ENCODE results near the gene TSPEAR.

TSPEAR gene

GRCh38 chr21:44478124-44478800, 233.1 kb downstream of the TSPEAR start:
- no peak for DNase-seq

- no peak for DNase-seq
These were observed 233.7 kb downstream of the TSPEAR start for GRCh38 chr21:44477712-44478111.

- DNase-seq: no peak
These were observed 234.2 kb downstream of the TSPEAR start for GRCh38 chr21:44477131-44477530.

GRCh38 chr21:44475266-44475845, 236.0 kb downstream of the TSPEAR start:
- no peak for DNase-seq

- DNase-seq: no peak
These were observed 237.3 kb downstream of the TSPEAR start for GRCh38 chr21:44473915-44474555.

- DNase-seq: no peak
These were observed 239.4 kb downstream of the TSPEAR start for GRCh38 chr21:44471996-44472395.

- DNase-seq: no peak
These were observed 240.0 kb downstream of the TSPEAR start for GRCh38 chr21:44471341-44471740.

- no peak for DNase-seq
These were observed 243.5 kb downstream of the TSPEAR start for GRCh38 chr21:44467859-44468195.

GRCh38 chr21:44466996-44467858, 244.1 kb downstream of the TSPEAR start:
- DNase-seq: no peak

- no peak for DNase-seq
These were observed 244.9 kb downstream of the TSPEAR start for GRCh38 chr21:44466351-44466954.

- no peak for DNase-seq
These were observed 247.0 kb downstream of the TSPEAR start for GRCh38 chr21:44464351-44464750.

- no peak for DNase-seq
These were observed 247.6 kb downstream of the TSPEAR start for GRCh38 chr21:44463724-44464123.

- no peak for DNase-seq
These were observed 248.6 kb downstream of the TSPEAR start for GRCh38 chr21:44462834-44463200.

GRCh38 chr21:44462086-44462833, 249.1 kb downstream of the TSPEAR start:
- no peak for DNase-seq

GRCh38 chr21:44461464-44462001, 249.8 kb downstream of the TSPEAR start:
- DNase-seq: no peak

- DNase-seq: no peak
These were observed 250.4 kb downstream of the TSPEAR start for GRCh38 chr21:44461005-44461404.

- DNase-seq: no peak
These were observed 251.0 kb downstream of the TSPEAR start for GRCh38 chr21:44460441-44460755.

- no peak for DNase-seq
These were observed 251.5 kb downstream of the TSPEAR start for GRCh38 chr21:44459712-44460440.

- DNase-seq: no peak
These were observed 252.2 kb downstream of the TSPEAR start for GRCh38 chr21:44458971-44459711.

GRCh38 chr21:44456915-44457736, 254.2 kb downstream of the TSPEAR start:
- DNase-seq: no peak
